Endothelial cell of umbilical vein (primary cell): Measurements from ENCODE around the gene NUP153.

ENCODE experiments used
- CTCF ChIP-seq, 2 donors: IDR thresholded peaks; 1 replicate in 1 of 2; 2 replicates in 1 of 2; pipeline ENCODE4 v1.5.1; 2011; ENCODE audit warnings: low read length in 2 of 2, mild to moderate bottlenecking in 2 of 2, moderate library complexity in 2 of 2, control low read depth in 1 of 2, inconsistent platforms in 1 of 2, low read depth in 1 of 2; ENCODE audit not compliant: insufficient read depth in 1 of 2; ENCODE audit errors: extremely low read depth in 1 of 2
- EZH2 ChIP-seq: IDR thresholded peaks from 2 replicates; pipeline ENCODE4 v1.6.1; 2012; ENCODE audit warnings: borderline replicate concordance, low read depth, mild to moderate bottlenecking, moderate library complexity, low read length, inconsistent platforms; ENCODE audit not compliant: severe bottlenecking
- FOS ChIP-seq: IDR thresholded peaks from 2 replicates; pipeline ENCODE4 v1.6.1; 2011; ENCODE audit warnings: mild to moderate bottlenecking, low read length, moderate library complexity, borderline replicate concordance; ENCODE audit not compliant: insufficient read depth
- JUN ChIP-seq: IDR thresholded peaks from 2 replicates; pipeline ENCODE4 v1.6.1; 2011; ENCODE audit warnings: borderline replicate concordance, low read depth; ENCODE audit not compliant: insufficient read length, insufficient read depth
- MYC ChIP-seq: IDR thresholded peaks from one replicate; pipeline ENCODE4 v1.6.1; 2011; ENCODE audit warnings: mild to moderate bottlenecking, low read depth, low read length
- POLR2A ChIP-seq: IDR thresholded peaks from 2 replicates; pipeline ENCODE4 v1.6.1; 2012; ENCODE audit warnings: low read depth, mild to moderate bottlenecking, control low read depth, low read length
- POLR2AphosphoS5 ChIP-seq: IDR thresholded peaks from 2 replicates; pipeline ENCODE4 v1.6.1; 2012; ENCODE audit warnings: low read depth, mild to moderate bottlenecking, control low read depth, low read length, moderate library complexity; ENCODE audit not compliant: insufficient read depth
- TF ChIP-seq, protein P1 (sequence below): IDR thresholded peaks from 2 replicates; pipeline ENCODE4 v1.6.1; 2011; ENCODE audit not compliant: insufficient read depth, insufficient read length

DNA sequence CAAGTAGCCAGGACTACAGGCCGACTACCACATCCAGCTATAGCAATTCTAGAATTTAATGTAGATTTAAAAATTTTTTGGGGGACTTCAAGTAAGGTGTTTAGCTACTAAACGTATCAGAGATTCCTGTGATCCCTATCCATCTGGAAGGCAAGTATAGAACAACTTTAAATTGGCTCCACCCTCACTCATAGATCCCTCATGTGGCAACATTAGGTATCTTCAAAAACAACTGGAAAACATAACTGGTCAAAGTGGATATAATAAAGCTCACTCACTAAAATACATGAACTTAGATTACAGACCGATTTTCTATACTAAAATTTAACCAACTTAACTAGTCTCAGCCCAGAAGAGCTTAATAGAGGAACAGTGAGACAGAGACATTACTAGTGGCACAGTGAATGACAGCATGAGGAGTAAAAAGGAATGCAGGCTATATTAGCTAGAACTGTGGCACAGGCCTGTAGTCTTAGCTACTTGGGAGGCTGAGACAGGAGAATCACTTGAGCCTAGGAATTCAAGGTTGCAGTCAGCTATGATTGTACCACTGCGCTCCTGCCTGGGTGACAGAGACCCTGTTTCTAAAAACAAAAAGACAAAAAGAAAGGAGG, 14.7 kb downstream of the NUP153 start:
- no peak for TF ChIP-seq EZH2
- no peak for TF ChIP-seq CTCF (IDR thresholded peaks at IDR 0.05; ENCODE audit: extremely low read depth in 1 of 2, insufficient read depth in 1 of 2, low read depth in 1 of 2, low read length in 2 of 2)
- no peak for TF ChIP-seq FOS
- TF ChIP-seq, protein P1, sequence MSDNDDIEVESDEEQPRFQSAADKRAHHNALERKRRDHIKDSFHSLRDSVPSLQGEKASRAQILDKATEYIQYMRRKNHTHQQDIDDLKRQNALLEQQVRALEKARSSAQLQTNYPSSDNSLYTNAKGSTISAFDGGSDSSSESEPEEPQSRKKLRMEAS: no peak
- TF ChIP-seq POLR2A: no peak
- no peak for TF ChIP-seq POLR2AphosphoS5
- TF ChIP-seq JUN: no peak
- no peak for TF ChIP-seq MYC
